ENCODE results near the gene BRAT1. TPM values are rescaled to one million over a fixed set of nuclear protein-coding genes. Genes with fewer than 3 reads are reported as not detected.

The BRAT1 gene
- polyA plus RNA-seq, 1 experiment, result 6.2 TPM

- peaks cover 3% of the 10 kb centered on the region; the same call in 1 of the 2 replicates for H3K9me3 ChIP-seq (ENCODE audit: control insufficient read depth, insufficient read depth, low read length)
- TF ChIP-seq CTCF (IDR thresholded peaks at IDR 0.05; ENCODE audit: low read depth, low read length), result no peak
- no peak overlapping the region for H3K4me3 ChIP-seq (ENCODE audit: low read depth, low read length)
- ChIA-PET POLR2A (interaction anchor here (0.6 kb wide), 1 partner anchor 49 kb away, joined by 7 read pairs; no protein-coding TSS in a partner anchor), CTCF (interaction anchor here (0.9 to 1.7 kb wide), 3 partner anchors 8 to 211 kb away, joined by 3 to 8 read pairs (median 4); no protein-coding TSS in a partner anchor)
- H3K27me3 ChIP-seq (ENCODE audit: control insufficient read depth, insufficient read depth, low read length), result peaks cover 13% of the 10 kb centered on the region
- no peak for DNase-seq (ENCODE audit: low read depth, low spot score)
- H3K27ac ChIP-seq (ENCODE audit: low read depth, low read length), result no peak overlapping the region
Measured at GRCh38 chr7:2499181-2499580, 56.1 kb downstream of the BRAT1 start.

GRCh38 chr7:2498708-2499107, 56.6 kb downstream of the BRAT1 start:
- peaks cover 13% of the 10 kb centered on the region for H3K27me3 ChIP-seq (ENCODE audit: control insufficient read depth, insufficient read depth, low read length)
- ChIA-PET CTCF (interaction anchor here (1.2 to 1.7 kb wide), 3 partner anchors 8 to 212 kb away, joined by 4 to 8 read pairs (median 4); no protein-coding TSS in a partner anchor), POLR2A (interaction anchor here (1.0 to 1.1 kb wide), 2 partner anchors 18 to 20 kb away, joined by 4 read pairs; no protein-coding TSS in a partner anchor)
- no peak overlapping the region for H3K4me3 ChIP-seq (ENCODE audit: low read depth, low read length)
- H3K9me3 ChIP-seq (ENCODE audit: control insufficient read depth, insufficient read depth, low read length), result peaks cover 3% of the 10 kb centered on the region; the same call in 1 of the 2 replicates
- no peak for DNase-seq (ENCODE audit: low read depth, low spot score)
- no peak overlapping the region for H3K27ac ChIP-seq (ENCODE audit: low read depth, low read length)
- TF ChIP-seq CTCF (IDR thresholded peaks at IDR 0.05; ENCODE audit: low read depth, low read length), result no peak

GRCh38 chr7:2497500-2498336, 57.6 kb downstream of the BRAT1 start:
- no peak for TF ChIP-seq CTCF (IDR thresholded peaks at IDR 0.05; ENCODE audit: low read depth, low read length)
- no peak overlapping the region for H3K4me3 ChIP-seq (ENCODE audit: low read depth, low read length)
- no peak for DNase-seq (ENCODE audit: low read depth, low spot score)
- H3K27me3 ChIP-seq (ENCODE audit: control insufficient read depth, insufficient read depth, low read length), result peaks cover 13% of the 10 kb centered on the region
- ChIA-PET CTCF (interaction anchor here (1.2 to 1.5 kb wide), 3 partner anchors 9 to 29 kb away, joined by 3 to 8 read pairs (median 4); no protein-coding TSS in a partner anchor), POLR2A (interaction anchor here (1.0 to 1.1 kb wide), 2 partner anchors 19 to 21 kb away, joined by 4 read pairs; no protein-coding TSS in a partner anchor)
- H3K9me3 ChIP-seq (ENCODE audit: control insufficient read depth, insufficient read depth, low read length), result peaks cover 3% of the 10 kb centered on the region; the same call in 1 of the 2 replicates
- H3K27ac ChIP-seq (ENCODE audit: low read depth, low read length), result no peak overlapping the region

GRCh38 chr7:2497065-2497464, 58.3 kb downstream of the BRAT1 start:
- Histone ChIP-seq H3K27me3 (ENCODE audit: control insufficient read depth, insufficient read depth, low read length) (peaks cover 13% of the 10 kb centered on the region), H3K4me3 (ENCODE audit: low read depth, low read length) (no peak overlapping the region), H3K9me3 (ENCODE audit: control insufficient read depth, insufficient read depth, low read length) (peaks cover 3% of the 10 kb centered on the region; the same call in 1 of the 2 replicates), H3K27ac (ENCODE audit: low read depth, low read length) (no peak overlapping the region)
- DNase-seq (ENCODE audit: low read depth, low spot score), result no peak
- no peak for TF ChIP-seq CTCF (IDR thresholded peaks at IDR 0.05; ENCODE audit: low read depth, low read length)
- POLR2A ChIA-PET, result no interaction called here
- CTCF ChIA-PET, result interaction anchor here (0.6 to 1.3 kb wide), 2 partner anchors 27 to 309 kb away, joined by 3 to 4 read pairs; no protein-coding TSS in a partner anchor

Data from AG04450 (cell line).